Activated naive CD8-positive, alpha-beta T cell treated with anti-CD3 and anti-CD28 coated beads for 36 hours (primary cell): ENCODE measurements around the gene SLC25A24. TPM values are rescaled to one million over a fixed set of nuclear protein-coding genes. Genes with fewer than 3 reads are reported as not detected.
"Not testable (repeated sequence)": the region's sequence is repeated elsewhere in the genome, so short reads cannot be mapped to it uniquely, and the experiment has no call there.

Experiments
- DNase-seq: peaks from one replicate; pipeline ENCODE4 v3.0.0; 2021
- H3K27ac Mint-ChIP-seq: one replicate; pipeline ENCODE4 v1.8.0; 2022; ENCODE audit warnings: mild to moderate bottlenecking, moderate library complexity, mixed read lengths
- H3K27me3 Mint-ChIP-seq: one replicate; pipeline ENCODE4 v1.8.0; 2022; ENCODE audit warnings: mild to moderate bottlenecking, mixed read lengths
- H3K36me3 Mint-ChIP-seq: one replicate; pipeline ENCODE4 v1.8.0; 2021; ENCODE audit warnings: mild to moderate bottlenecking, mixed read lengths
- H3K4me1 Mint-ChIP-seq: one replicate; pipeline ENCODE4 v1.8.0; 2021; ENCODE audit warnings: mixed read lengths
- H3K4me3 Mint-ChIP-seq: one replicate; pipeline ENCODE4 v1.8.0; 2022; ENCODE audit warnings: mild to moderate bottlenecking, moderate library complexity, mixed read lengths
- H3K9me3 Mint-ChIP-seq: one replicate; pipeline ENCODE4 v1.8.0; 2022; ENCODE audit warnings: mixed read lengths
- total RNA-seq, 2 experiments: library from RNA; stranded (reverse); gene quantifications; one replicate each; pipeline ENCODE4 v1.2.3, GENCODE V29; 2021

The SLC25A24 gene
- 10 to 100 TPM; 10.9 to 11.1 TPM for total RNA-seq

DNA sequence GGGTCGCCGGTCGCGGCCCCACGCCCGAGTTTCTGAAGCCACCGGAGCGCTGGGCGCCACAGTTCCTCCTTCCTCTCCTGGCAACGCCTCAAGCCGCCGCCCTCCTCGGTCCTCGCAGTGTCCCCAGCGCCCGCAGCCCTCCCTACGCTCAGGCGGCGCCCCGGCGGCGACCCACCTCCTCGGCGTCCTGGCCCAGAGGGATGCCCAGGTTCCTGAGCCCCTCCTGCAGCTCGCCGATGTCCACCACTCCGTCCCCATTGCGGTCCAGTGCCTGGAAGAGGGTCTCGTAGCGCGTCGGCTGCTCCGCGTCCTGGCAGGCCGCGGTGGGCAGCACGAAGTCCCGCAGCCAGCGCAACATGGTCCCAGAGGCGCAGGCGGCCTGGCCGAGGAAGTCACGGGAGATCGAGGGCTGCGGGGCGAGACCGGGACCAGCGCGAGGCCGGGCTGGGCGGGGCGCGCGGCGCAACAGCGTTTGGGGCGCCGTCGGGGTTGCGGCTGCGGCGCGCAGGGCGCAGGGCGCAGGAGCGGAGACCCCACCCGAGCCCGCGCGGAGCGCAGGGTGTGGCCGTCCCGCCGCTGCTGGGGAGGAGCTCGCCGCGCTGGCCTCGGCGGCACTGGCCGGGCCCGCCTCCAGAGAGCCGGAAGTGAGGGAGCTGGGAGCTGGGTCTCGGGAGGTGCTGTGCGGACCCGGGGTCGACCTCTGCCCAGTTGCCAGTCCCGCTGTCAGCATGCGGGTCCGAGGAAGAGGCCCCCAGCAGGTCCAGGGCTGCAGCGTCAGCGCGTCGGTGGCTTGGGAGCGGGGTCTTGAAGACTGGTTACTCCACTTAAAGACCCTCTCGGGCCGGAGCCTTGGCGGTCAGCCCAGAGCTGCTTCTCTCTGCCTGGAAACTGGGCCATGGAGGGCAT is at the start of gene SLC25A24:
Gene SLC25A24, minus strand, starts transcription at position 563 of the 906 bp plus-strand sequence. Its CDS starts 205 bp downstream, at position 358.
- Mint-ChIP-seq H3K27me3 (peaks cover 2% of the 10 kb centered on the region), H3K36me3 (peaks cover 22% of the 10 kb centered on the region), H3K9me3 (peaks cover 8% of the 10 kb centered on the region), H3K4me3 (peak within 1 kb of the TSS; percentile 85), H3K27ac (peak within 1 kb of the TSS; percentile 70), H3K4me1 (peaks cover 16% of the 10 kb centered on the region)
- DNase-seq, result peak; percentile 83

DNA sequence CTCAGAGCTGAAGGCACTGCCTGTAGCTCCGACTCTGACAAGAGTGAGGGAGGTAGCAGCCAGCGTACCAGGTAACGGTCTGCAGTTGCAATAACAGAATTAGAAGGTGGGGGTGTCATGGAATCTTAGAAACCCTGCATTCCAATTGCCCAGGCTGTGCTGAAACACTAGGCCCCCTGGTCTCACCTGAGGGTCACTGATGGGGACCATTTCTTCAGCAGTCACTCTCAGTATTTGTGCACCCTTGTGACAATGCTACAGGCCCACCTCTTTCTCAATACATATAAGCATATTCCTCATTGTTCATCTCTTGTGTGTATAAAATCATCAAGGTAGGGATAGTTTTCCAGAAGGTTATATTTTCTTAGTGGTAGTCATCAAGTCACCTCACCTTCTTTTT is 43.8 kb upstream of the SLC25A24 start, which contains the start of gene NBPF4:
Gene NBPF4, minus strand, starts transcription at position 101 of the 400 bp plus-strand sequence. CDS start 315 bp downstream, outside the sequence.
- not testable (repeated sequence) for H3K36me3 Mint-ChIP-seq, H3K4me1 Mint-ChIP-seq, H3K4me3 Mint-ChIP-seq, H3K9me3 Mint-ChIP-seq, H3K27ac Mint-ChIP-seq, DNase-seq, H3K27me3 Mint-ChIP-seq

DNA sequence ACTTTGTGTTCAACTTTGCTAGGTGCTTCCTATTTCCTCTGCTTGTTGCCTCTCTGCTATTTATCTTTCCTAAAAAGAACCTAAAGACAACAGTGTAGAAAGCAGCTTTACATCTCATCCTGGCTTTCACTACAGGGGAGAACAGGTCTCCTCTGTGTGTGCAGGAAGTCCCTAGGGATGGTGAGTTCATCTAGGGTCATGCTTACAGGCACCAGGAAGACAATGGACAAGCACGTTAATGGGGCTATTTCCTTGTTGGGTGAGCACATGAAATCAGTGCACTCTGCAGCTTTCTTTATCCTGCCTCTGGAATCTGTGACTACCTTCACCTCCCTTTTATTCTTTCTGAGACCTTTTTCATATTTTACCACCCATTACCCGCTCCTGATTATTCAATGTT is 39.3 kb upstream of the SLC25A24 start:
- H3K27me3 Mint-ChIP-seq, H3K36me3 Mint-ChIP-seq, H3K4me3 Mint-ChIP-seq, H3K27ac Mint-ChIP-seq, DNase-seq, H3K4me1 Mint-ChIP-seq, H3K9me3 Mint-ChIP-seq: not testable (repeated sequence)

DNA sequence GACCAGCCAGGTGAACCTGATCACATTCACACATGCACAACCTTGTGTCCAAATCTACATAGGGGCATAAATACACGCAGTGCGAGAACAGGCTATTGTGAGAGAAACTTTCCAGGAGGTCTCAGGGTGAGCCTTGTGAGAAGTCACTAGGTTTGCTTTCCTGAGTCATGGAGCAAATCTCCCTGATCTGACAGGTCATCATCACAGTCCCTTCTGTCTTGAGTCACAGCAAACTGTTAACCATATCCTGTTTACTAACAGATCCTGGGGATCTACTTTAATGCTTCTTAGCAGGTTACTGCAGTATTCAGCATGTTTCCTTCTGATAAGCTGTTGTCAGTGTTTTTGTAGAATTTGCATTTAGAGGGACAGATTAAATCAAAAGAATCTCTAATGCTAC is 35.2 kb upstream of the SLC25A24 start:
- not testable (repeated sequence) for H3K27me3 Mint-ChIP-seq, H3K27ac Mint-ChIP-seq, H3K4me3 Mint-ChIP-seq, H3K4me1 Mint-ChIP-seq, H3K9me3 Mint-ChIP-seq, DNase-seq, H3K36me3 Mint-ChIP-seq

DNA sequence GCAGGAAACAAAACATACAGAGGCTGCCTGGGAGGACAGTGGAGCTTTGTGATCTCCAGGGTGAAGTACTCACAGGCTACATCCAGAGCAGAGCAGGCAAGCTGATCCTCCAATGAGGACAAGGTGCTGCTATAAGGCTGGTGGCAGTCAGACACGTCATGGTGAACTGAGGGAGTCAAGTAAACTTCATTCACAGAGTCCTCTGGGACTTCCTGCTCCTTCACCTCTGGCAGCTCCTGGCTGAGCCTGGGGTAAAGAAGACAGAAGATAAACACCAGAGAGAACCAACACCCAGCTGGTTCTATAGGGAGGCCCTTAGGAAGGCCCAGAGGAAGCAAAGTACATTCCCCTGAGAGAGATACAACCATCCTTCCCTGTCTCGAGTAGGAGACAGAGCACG is 32.0 kb upstream of the SLC25A24 start:
- H3K36me3 Mint-ChIP-seq, H3K4me3 Mint-ChIP-seq, H3K27me3 Mint-ChIP-seq, DNase-seq, H3K4me1 Mint-ChIP-seq, H3K9me3 Mint-ChIP-seq, H3K27ac Mint-ChIP-seq: not testable (repeated sequence)

DNA sequence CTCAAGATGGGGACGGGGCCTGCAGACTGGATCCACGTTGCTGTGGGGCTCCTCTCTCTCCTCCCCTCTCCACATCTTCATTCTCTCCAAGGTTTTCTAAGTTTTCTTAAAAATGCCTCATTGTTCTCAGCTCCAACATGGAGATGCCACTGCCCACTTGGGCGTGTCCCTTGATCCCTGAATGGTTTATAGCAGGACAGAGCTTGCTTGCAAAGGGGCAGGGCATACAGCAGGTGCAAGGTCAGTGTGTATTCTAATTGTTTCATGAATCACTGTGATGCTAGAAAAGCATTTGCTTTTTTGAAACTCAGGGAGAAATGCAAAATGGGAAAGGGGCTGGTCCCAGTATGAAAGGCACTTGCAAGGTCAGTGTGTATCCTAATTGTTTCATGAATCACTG is 29.8 kb upstream of the SLC25A24 start:
- not testable (repeated sequence) for H3K4me1 Mint-ChIP-seq, H3K27me3 Mint-ChIP-seq, H3K9me3 Mint-ChIP-seq, H3K36me3 Mint-ChIP-seq, DNase-seq, H3K27ac Mint-ChIP-seq, H3K4me3 Mint-ChIP-seq

DNA sequence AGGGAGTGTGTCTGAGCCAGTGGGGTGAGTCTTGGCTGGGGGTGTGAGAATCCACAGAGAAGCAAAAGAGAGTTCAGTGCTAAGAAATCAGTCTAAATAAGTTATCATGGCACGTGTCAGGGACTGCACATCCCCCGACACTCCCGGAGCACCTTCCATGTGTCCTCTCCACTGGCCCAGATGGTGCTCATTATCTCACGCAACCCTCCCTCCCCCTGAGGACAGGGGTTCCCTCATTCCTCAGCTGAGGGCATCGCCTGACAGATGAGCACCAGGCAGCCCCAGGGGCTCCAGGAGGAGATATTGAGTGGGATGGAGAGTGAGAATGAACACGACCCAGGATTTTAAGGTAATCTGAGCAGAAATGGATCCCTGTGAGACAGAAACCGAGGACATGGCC is 27.6 kb upstream of the SLC25A24 start:
- H3K4me3 Mint-ChIP-seq, H3K36me3 Mint-ChIP-seq, H3K9me3 Mint-ChIP-seq, H3K27ac Mint-ChIP-seq, H3K4me1 Mint-ChIP-seq, DNase-seq, H3K27me3 Mint-ChIP-seq: not testable (repeated sequence)

DNA sequence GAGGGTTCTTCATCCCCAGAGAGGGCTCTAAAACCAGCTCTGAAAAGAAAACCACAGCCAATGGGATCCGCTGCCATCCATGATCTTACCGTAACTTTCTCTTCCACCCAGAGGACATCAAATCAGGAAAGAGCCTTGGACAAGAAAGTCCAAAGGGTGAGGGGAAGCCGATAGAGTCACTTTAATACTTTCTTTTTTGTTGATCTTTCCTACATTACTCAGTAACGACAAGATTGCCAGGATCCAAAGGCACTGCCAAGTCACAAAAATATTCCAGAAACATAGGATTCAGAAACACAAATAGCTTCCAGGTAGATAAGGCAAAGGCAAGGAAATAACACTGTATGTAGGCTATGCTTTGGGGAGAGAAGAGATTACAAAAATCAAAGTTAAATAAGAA is 26.7 kb upstream of the SLC25A24 start:
- not testable (repeated sequence) for H3K27ac Mint-ChIP-seq, DNase-seq, H3K9me3 Mint-ChIP-seq, H3K4me1 Mint-ChIP-seq, H3K36me3 Mint-ChIP-seq, H3K27me3 Mint-ChIP-seq, H3K4me3 Mint-ChIP-seq

DNA sequence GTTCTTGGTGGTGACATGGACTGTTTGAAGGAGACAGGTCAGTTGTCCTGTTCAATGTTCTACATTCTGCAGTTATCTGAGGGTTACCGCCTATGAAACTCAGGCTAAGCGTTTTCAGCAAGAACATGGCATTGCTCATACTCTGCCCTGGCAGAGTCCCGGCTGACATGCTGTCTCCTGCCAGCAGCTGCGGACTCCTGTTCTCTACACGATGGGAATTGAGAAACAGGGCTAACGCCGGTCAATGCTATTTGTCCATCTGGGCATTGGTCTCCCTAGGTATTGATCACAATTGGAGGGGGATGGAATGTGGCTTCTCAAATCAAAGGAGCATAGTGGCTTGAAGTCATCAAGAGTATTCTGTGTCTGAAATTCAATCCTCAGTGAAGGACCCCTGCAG is 23.1 kb upstream of the SLC25A24 start:
- not testable (repeated sequence) for H3K4me3 Mint-ChIP-seq, H3K27ac Mint-ChIP-seq, H3K4me1 Mint-ChIP-seq, H3K9me3 Mint-ChIP-seq, H3K36me3 Mint-ChIP-seq, H3K27me3 Mint-ChIP-seq, DNase-seq

DNA sequence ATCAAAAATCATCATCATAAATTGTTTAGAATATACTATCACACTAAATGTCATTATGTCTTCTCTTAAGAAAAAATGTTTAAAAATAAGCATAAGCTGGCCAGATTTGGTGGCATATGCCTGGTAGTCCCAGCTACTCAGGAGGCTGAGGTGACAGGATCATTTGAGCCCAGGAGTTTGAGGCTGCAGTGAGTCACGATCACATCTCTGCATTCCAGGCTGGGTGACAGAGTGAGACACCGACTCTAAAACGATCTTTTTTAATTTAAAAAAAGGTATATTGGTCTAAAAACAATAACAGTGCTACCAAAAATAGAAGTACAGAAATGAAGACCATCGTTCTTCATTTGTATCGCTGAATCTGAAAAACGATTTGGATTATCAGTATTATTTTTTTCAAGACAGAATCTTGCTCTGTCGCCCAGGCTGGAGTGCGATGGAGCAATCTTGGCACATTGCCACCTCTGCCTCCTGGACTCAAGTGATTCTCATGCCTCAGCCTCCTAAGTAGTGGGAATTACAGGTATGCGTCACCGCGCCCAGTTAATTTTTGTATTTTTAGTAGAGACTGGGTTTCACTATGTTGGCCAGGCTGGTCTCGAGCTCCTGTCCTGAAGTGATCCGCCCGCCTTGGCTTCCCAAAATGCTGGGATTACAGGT is 17.5 kb upstream of the SLC25A24 start:
- H3K9me3 Mint-ChIP-seq, H3K4me3 Mint-ChIP-seq, H3K4me1 Mint-ChIP-seq, DNase-seq, H3K36me3 Mint-ChIP-seq, H3K27ac Mint-ChIP-seq: not testable (repeated sequence)
- H3K27me3 Mint-ChIP-seq, result peaks cover 11% of the 10 kb centered on the region

DNA sequence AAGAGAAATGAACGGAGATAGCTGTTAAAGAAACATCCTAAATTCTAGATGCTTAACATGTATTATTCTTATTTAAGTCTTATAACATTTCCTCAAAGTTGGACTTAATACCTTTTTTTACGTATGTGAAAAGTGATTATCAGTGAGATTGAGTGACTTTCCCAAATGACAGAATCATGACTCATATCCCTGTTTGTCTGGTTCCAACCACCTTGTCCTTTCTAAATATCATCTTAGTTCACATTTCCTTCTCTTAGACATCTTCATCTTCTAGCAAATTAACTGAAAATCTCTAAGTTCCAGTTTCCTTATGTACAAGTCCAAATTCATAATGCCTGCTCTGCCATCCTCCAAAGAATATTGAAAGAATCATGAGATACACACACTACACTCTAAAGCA is 16.9 kb upstream of the SLC25A24 start:
- not testable (repeated sequence) for H3K36me3 Mint-ChIP-seq, H3K4me1 Mint-ChIP-seq, H3K9me3 Mint-ChIP-seq, DNase-seq, H3K27ac Mint-ChIP-seq, H3K4me3 Mint-ChIP-seq
- peaks cover 17% of the 10 kb centered on the region for H3K27me3 Mint-ChIP-seq

DNA sequence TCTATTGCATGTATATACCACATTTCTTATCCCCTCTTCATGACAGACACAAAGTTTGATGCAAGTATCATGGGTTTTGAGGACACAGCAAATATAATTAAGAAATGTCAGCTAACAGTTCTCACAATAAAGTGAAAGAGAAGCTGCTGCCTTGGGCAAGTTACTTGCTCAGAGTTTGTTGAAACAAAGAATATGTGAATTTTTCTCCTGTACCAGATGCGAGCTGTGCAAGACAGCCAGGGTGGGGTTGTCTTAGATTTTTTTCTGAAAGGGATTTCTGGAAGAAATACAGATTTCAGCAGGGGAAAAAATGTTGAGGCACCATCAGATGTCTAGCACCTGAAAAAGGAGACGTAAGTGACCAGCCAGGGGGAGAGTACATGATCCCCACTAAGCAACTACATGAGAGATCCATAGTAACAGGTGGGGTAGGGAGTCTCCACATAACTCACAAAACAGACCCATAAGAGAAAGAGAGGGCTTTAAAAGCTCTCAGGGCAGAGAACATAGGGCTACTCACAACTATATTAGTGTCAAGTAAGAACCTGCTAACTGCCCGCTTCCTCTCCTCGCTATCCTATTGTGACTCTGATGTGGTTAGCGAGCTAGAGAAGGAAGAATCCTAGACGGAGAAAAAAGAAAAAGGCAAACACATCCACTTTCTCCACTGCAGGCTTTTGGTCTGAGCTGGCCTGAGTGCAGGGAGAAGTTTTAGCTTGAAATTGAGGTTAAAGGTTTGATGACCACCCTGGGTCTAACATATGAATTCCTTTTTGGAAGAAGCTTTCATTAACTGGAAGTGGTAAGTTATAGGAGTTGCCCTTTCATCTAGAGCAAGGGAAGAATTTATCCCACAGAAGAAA is 16.1 kb upstream of the SLC25A24 start:
- peaks cover 24% of the 10 kb centered on the region for H3K27me3 Mint-ChIP-seq
- H3K9me3 Mint-ChIP-seq, H3K36me3 Mint-ChIP-seq, H3K4me1 Mint-ChIP-seq, H3K4me3 Mint-ChIP-seq, DNase-seq, H3K27ac Mint-ChIP-seq: not testable (repeated sequence)

DNA sequence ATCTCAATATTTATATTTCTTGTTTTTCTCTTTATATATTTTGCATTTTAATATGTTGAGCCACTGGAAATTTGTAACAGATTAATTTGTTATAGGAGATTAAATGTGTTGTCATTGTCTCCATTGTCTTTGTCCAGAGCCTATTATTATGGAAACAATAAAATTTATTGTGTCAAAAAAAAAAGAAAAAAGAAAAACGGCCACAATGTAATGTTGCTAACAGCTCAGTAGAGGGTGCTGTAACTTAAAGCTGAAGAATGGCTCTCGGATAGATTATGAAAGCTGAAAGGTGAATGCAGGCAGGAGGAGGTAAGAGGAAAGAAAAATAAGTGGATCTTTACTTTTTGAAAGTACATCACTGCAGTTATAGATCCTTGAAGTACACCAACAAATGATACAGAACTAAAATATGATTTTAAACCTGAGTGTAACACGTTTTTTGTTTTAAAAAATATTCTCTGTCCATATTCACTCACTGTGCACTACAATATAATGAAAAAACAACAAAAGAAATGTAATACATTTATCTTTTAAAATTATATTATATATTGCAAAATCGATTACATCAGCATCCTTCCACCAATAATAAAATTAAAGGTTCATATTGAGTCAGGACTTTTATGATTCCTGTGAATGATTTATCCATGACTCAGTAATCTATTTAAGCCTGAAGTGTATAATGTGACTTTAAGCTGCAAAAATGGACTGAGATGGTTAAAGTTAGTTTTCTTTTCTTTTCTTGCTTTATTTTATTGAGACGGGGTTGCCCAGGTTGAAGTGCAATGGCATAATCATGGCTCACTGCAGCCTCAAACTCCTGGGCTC is 14.7 kb upstream of the SLC25A24 start:
- not testable (repeated sequence) for H3K27ac Mint-ChIP-seq, H3K36me3 Mint-ChIP-seq, H3K4me3 Mint-ChIP-seq, H3K4me1 Mint-ChIP-seq, H3K9me3 Mint-ChIP-seq, DNase-seq
- peaks cover 32% of the 10 kb centered on the region for H3K27me3 Mint-ChIP-seq

DNA sequence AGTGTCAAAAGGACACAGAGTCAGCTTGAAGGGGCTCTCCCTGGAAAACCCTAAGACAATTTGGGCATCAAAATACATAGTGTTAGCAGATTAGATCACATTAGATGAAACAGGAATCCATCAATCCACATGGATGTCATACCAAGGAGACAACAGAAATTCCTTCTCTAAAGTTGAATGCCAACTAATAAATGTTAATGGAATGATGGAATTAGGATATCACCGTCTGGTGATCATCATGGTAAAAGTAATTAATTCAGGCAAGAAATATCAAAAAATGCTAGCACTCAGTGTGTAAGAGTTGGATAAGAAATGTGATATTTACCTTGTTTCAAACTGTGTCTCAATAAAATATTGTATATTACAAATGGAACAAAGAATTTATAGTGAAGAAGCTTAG is 10.9 kb upstream of the SLC25A24 start:
- Mint-ChIP-seq H3K27me3 (peaks cover 40% of the 10 kb centered on the region), H3K4me3 (no peak overlapping the region), H3K4me1 (peaks cover 5% of the 10 kb centered on the region), H3K27ac (no peak overlapping the region), H3K36me3 (no peaks in the 10 kb centered on the region), H3K9me3 (no peaks in the 10 kb centered on the region)
- no peak for DNase-seq
